ENCODE results near the gene CAMK2G.

The CAMK2G gene

GRCh38 chr10:73812657-73813056, 61.7 kb downstream of the CAMK2G start:
- TF ChIP-seq PPARA (CRISPR knock-in tag; IDR thresholded peaks at IDR 0.05; ENCODE audit: borderline replicate concordance) (no peak), ZFP30 (CRISPR knock-in tag; IDR thresholded peaks at IDR 0.05) (no peak), CSDC2 (CRISPR knock-in tag; IDR thresholded peaks at IDR 0.05) (no peak), ZNF565 (CRISPR knock-in tag; conservative IDR thresholded peaks at IDR 0.05; ENCODE audit: low read depth) (no peak), POU6F1 (CRISPR knock-in tag; IDR thresholded peaks at IDR 0.05; ENCODE audit: borderline replicate concordance, low read depth) (no peak), ARNTL (CRISPR knock-in tag; IDR thresholded peaks at IDR 0.05; ENCODE audit: borderline replicate concordance, low read depth) (no peak), ESRRG (CRISPR knock-in tag; IDR thresholded peaks at IDR 0.05) (no peak), ZNF8 (CRISPR knock-in tag; IDR thresholded peaks at IDR 0.05) (no peak), SNAI2 (CRISPR knock-in tag; IDR thresholded peaks at IDR 0.05) (no peak), OSR1 (CRISPR knock-in tag; IDR thresholded peaks at IDR 0.05) (no peak), TSHZ2 (CRISPR knock-in tag; IDR thresholded peaks at IDR 0.05) (no peak), PATZ1 (CRISPR knock-in tag; IDR thresholded peaks at IDR 0.05; ENCODE audit: borderline replicate concordance) (no peak), GLIS3 (CRISPR knock-in tag; IDR thresholded peaks at IDR 0.05) (no peak), ISL1 (CRISPR knock-in tag; IDR thresholded peaks at IDR 0.05) (no peak), RARB (CRISPR knock-in tag; IDR thresholded peaks at IDR 0.05) (no peak), CSRNP3 (CRISPR knock-in tag; IDR thresholded peaks at IDR 0.05) (no peak), ZNF70 (CRISPR knock-in tag; IDR thresholded peaks at IDR 0.05) (no peak), TOX (CRISPR knock-in tag; IDR thresholded peaks at IDR 0.05; ENCODE audit: borderline replicate concordance) (no peak), BACH2 (CRISPR knock-in tag; IDR thresholded peaks at IDR 0.05; ENCODE audit: borderline replicate concordance) (no peak)
- no peak for ATAC-seq

GRCh38 chr10:73810735-73811465, 63.5 kb downstream of the CAMK2G start:
- ATAC-seq, result peak; percentile 35
- TF ChIP-seq PPARA (CRISPR knock-in tag; IDR thresholded peaks at IDR 0.05; ENCODE audit: borderline replicate concordance) (no peak), ARNTL (CRISPR knock-in tag; IDR thresholded peaks at IDR 0.05; ENCODE audit: borderline replicate concordance, low read depth) (no peak), CSRNP3 (CRISPR knock-in tag; IDR thresholded peaks at IDR 0.05) (no peak), RARB (CRISPR knock-in tag; IDR thresholded peaks at IDR 0.05) (no peak), TSHZ2 (CRISPR knock-in tag; IDR thresholded peaks at IDR 0.05) (no peak), ESRRG (CRISPR knock-in tag; IDR thresholded peaks at IDR 0.05) (no peak), ZC3H10 (CRISPR knock-in tag; IDR thresholded peaks at IDR 0.05) (no peak), TOX (CRISPR knock-in tag; IDR thresholded peaks at IDR 0.05; ENCODE audit: borderline replicate concordance) (no peak), ZNF8 (CRISPR knock-in tag; IDR thresholded peaks at IDR 0.05) (no peak), ZFP3 (CRISPR knock-in tag; IDR thresholded peaks at IDR 0.05) (no peak), OSR1 (CRISPR knock-in tag; IDR thresholded peaks at IDR 0.05) (no peak), PATZ1 (CRISPR knock-in tag; IDR thresholded peaks at IDR 0.05; ENCODE audit: borderline replicate concordance) (no peak), CREB5 (CRISPR knock-in tag; IDR thresholded peaks at IDR 0.05; ENCODE audit: low read depth) (no peak)
